HUES6 (cell line): ENCODE measurements around the gene SOHLH1.

Source experiments
- H3K27ac ChIP-seq: 2 replicates; pipeline ENCODE4 v1.7.0; 2013; ENCODE audit warnings: low read depth, mild to moderate bottlenecking, low read length, inconsistent platforms
- H3K27me3 ChIP-seq: 2 replicates; pipeline ENCODE4 v1.6.1; 2013; ENCODE audit warnings: low read length; ENCODE audit not compliant: control insufficient read depth, insufficient read depth
- H3K36me3 ChIP-seq: 2 replicates; pipeline ENCODE4 v1.6.1; 2013; ENCODE audit warnings: low read length; ENCODE audit not compliant: control insufficient read depth, insufficient read depth
- H3K4me1 ChIP-seq: 2 replicates; pipeline ENCODE4 v1.6.1; 2013; ENCODE audit warnings: low read length; ENCODE audit not compliant: control insufficient read depth, insufficient read depth
- H3K4me3 ChIP-seq: 2 replicates; pipeline ENCODE4 v1.5.1; 2013; ENCODE audit warnings: low read depth, low read length
- H3K9ac ChIP-seq: one replicate; pipeline ENCODE4 v1.6.1; 2013; ENCODE audit warnings: mild to moderate bottlenecking, low read length
- H3K9me3 ChIP-seq: 2 replicates; pipeline ENCODE4 v1.6.1; 2013; ENCODE audit warnings: low read depth, low read length; ENCODE audit not compliant: control insufficient read depth, insufficient read depth

SOHLH1 gene

DNA sequence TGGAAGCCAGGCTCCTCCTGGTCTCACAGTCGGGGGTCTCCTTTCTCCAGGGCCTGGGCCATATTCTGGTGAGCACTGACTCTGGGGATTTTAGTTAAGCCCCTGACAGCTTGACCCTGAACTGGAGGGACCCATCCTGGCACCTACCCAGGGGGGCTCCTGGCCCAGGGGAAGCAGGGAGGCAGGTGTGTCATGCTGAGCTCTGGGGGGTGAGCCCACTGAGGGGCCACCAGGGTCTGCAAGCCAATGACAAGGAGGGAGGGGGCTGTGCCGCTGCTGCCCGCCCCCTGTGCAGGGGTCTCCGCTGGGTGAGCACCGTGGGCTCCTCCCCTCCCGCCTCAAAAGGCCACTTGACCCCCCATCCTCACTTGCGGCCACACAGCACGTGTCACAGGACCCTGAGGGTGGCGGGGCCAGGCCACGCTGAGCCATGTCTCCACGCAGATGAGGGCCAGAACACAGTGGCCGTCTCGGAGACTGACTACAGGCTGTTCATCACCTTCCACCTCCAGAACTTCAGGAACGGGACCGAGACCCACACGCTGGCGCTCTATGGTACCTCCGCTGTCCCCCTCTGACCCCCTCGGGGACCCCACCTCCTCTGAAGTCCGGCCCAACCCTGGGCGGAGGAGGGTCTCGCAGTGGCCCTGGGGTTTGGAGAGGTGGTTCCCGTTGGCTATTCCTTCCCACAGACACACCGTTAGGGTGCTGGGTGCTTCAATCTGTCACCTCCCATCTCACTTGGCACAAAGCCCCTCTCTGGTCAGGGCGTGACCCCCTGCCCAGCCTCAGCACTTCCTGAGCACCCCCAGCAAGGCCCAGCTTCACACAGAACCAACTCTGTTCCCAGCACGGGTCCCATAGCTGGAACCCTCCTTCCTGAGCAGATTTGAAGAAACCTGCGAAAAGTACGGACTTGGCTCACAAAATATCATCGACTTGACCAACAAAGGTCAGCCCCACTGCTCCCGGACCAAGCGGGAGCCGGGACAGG is 34.2 kb downstream of the SOHLH1 start:
- H3K36me3 ChIP-seq, result no peaks in the 10 kb centered on the region

DNA sequence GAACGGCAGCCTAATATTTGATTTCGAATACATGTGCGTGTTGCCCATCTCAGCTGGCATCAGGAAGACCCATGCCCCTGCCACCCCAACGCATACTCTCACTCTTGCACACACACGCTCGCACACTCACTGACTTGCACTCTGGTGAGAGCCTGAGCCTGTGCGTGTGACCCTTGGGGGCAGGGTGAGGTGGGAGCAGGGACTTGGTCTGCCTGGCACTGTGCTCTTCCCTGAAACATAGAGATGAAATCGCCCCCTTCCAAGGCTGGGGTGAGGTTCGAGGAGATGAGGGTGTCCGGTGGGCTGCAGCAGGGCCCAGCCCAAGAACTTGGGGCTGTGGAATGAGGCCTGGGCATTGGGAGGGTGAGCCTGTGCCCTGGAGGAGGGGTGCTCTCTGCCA is 35.0 kb downstream of the SOHLH1 start:
- Histone ChIP-seq H3K27me3 (no peaks in the 10 kb centered on the region; the same call in 1 of the 2 replicates), H3K36me3 (no peaks in the 10 kb centered on the region), H3K9ac (no peak overlapping the region), H3K9me3 (peaks cover 12% of the 10 kb centered on the region), H3K4me3 (no peak overlapping the region), H3K4me1 (peaks cover 4% of the 10 kb centered on the region; the same call in 1 of the 2 replicates), H3K27ac (no peak overlapping the region)

More for the DNA sequence above, 34.2 kb downstream of the SOHLH1 start:
- Histone ChIP-seq H3K27me3 (no peaks in the 10 kb centered on the region; the same call in 1 of the 2 replicates), H3K9ac (no peak overlapping the region), H3K4me3 (no peak overlapping the region), H3K9me3 (peaks cover 19% of the 10 kb centered on the region), H3K27ac (no peak overlapping the region), H3K4me1 (peaks cover 4% of the 10 kb centered on the region; the same call in 1 of the 2 replicates)

- Histone ChIP-seq H3K9me3 (peaks cover 8% of the 10 kb centered on the region), H3K27me3 (no peaks in the 10 kb centered on the region; the same call in 1 of the 2 replicates), H3K36me3 (no peaks in the 10 kb centered on the region), H3K9ac (no peak overlapping the region), H3K4me3 (no peak overlapping the region), H3K4me1 (peaks cover 4% of the 10 kb centered on the region; the same call in 1 of the 2 replicates), H3K27ac (no peak overlapping the region)
These were observed 35.4 kb downstream of the SOHLH1 start for GRCh38 chr9:135663857-135664256.

GRCh38 chr9:135663451-135663770 is 35.9 kb downstream of the SOHLH1 start:
- no peaks in the 10 kb centered on the region for H3K36me3 ChIP-seq
- H3K27ac ChIP-seq, result no peak overlapping the region
- H3K4me3 ChIP-seq, result no peak overlapping the region
- H3K27me3 ChIP-seq, result no peaks in the 10 kb centered on the region; the same call in 1 of the 2 replicates
- peaks cover 4% of the 10 kb centered on the region; the same call in 1 of the 2 replicates for H3K4me1 ChIP-seq
- H3K9me3 ChIP-seq, result peaks cover 5% of the 10 kb centered on the region
- no peak overlapping the region for H3K9ac ChIP-seq

DNA sequence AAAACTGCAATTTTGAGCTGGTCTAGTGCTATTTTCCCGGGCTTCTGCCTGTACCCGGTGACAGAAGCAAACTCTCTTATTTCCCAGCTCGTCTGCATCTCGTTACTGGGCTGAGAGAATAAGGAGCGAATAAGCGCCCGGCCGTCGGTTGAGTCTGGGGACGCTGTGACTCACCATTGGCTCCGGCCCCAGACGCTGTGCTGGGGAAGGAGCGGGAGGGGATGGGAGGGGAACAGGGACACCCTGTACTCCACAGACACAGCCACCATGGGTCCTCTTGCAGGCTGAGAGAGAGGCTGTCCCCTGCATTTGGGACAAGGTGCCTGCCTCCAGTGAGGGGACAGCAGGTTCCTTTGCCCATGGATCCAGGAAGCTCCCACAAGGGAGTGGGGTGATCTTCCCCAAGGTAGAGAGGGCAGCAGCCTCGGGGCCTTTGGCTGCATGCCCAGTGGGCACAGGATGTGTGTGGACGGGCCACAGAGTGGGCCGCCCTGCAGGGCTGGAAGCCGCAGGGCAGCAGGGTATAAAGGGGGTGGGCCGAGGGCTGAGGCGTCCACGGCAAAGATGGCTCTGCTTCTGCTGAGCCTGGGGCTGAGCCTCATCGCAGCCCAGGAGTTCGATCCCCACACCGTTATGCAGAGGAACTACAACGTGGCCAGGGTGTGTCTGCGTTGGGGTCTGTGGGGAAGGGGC is 36.4 kb downstream of the SOHLH1 start, which contains the start of gene LCN9:
LCN9 (plus strand) TSS at position 552 of the 693 bp plus-strand sequence; CDS start at position 565, 13 bp downstream.
- H3K36me3 ChIP-seq, result no peaks in the 10 kb centered on the region
- no peak within 1 kb of the TSS for H3K9ac ChIP-seq
- H3K4me3 ChIP-seq, result no peak within 1 kb of the TSS
- no peak within 1 kb of the TSS for H3K27ac ChIP-seq
- H3K9me3 ChIP-seq, result peaks cover 7% of the 10 kb centered on the region
- no peaks in the 10 kb centered on the region; the same call in 1 of the 2 replicates for H3K27me3 ChIP-seq
- peaks cover 4% of the 10 kb centered on the region; the same call in 1 of the 2 replicates for H3K4me1 ChIP-seq

DNA sequence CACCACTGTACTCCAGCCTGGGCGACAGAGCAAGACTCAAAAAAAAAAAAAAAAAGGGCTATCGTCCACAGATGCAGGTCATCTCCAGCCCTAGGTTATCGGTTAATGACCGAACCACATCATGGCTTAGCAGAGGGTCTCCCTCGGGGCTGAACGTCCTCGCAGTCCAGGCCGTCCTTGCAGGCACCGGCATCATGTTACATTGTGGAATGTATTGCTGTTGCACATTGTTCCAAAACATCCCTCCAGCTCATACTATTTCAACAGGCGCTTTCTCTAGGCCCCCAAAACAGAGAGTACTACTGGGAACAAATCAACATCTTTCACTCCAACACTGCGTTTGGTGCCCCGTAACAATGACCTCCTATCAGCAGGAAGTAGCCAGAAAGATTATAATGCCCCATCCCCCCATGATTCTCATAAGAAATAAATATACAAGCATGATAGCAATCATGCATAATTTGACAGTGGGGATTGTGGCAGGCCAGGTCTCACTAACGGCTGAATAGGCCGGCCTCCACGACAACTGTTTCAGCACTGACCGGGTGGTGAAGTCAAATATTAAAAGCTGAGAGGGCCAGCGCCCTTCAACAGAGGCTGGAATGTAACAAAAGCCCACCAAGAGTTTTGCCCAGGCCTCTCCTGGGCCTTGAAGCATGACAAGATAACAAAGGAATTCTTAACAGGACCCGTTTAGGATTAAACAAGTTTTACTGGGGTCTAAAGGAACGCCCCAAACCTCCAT is 37.3 kb downstream of the SOHLH1 start:
- Histone ChIP-seq H3K4me1 (peaks cover 4% of the 10 kb centered on the region; the same call in 1 of the 2 replicates), H3K27me3 (no peaks in the 10 kb centered on the region; the same call in 1 of the 2 replicates), H3K9ac (no peak overlapping the region), H3K27ac (no peak overlapping the region), H3K36me3 (no peaks in the 10 kb centered on the region), H3K9me3 (peaks cover 14% of the 10 kb centered on the region), H3K4me3 (no peak overlapping the region)

DNA sequence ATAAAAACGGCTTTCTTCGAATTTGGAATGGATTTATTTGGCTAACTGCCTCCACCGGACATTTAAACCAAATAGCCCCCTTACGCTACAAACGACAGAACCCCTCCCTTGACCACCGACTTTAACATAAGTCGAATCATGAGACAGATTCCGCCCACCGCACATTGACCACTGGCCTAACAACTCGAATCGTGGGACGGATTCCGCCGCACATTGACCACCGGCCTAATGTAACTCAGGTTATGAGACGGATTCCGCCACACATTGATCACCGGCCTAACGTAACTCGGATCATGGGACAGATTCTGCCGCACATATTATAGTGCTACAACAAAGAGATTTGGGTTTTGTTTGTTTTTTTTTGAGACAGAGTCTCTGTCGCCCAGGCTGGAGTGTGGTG is 38.9 kb downstream of the SOHLH1 start:
- H3K4me1 ChIP-seq, result peaks cover 4% of the 10 kb centered on the region; the same call in 1 of the 2 replicates
- no peak overlapping the region for H3K4me3 ChIP-seq
- H3K36me3 ChIP-seq, result no peaks in the 10 kb centered on the region
- H3K9me3 ChIP-seq, result peaks cover 21% of the 10 kb centered on the region
- no peak overlapping the region for H3K9ac ChIP-seq
- no peaks in the 10 kb centered on the region for H3K27me3 ChIP-seq
- no peak overlapping the region for H3K27ac ChIP-seq

DNA sequence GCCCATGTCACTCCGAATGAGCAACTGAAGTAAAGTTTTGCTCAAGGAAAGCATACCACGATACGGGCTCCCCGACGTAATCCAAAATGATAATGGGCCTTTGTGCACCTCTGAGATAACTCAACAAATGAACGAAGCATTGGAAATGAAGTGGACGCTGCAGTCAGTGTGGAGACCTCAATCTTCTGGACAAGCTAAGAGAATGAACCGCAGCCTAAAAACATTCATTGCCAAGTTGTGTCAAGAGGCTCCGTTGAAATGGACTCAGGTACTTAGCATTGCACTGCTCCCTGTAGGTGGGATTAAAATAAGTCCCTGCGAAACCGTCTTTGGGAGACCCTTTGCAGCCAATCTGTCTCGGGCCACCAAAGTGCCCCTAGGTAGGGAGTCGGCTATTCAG is 40.0 kb downstream of the SOHLH1 start:
- Histone ChIP-seq H3K36me3 (no peaks in the 10 kb centered on the region), H3K4me1 (peaks cover 4% of the 10 kb centered on the region; the same call in 1 of the 2 replicates), H3K9ac (no peak overlapping the region), H3K9me3 (peaks cover 32% of the 10 kb centered on the region), H3K27ac (no peak overlapping the region), H3K27me3 (no peaks in the 10 kb centered on the region), H3K4me3 (no peak overlapping the region)

DNA sequence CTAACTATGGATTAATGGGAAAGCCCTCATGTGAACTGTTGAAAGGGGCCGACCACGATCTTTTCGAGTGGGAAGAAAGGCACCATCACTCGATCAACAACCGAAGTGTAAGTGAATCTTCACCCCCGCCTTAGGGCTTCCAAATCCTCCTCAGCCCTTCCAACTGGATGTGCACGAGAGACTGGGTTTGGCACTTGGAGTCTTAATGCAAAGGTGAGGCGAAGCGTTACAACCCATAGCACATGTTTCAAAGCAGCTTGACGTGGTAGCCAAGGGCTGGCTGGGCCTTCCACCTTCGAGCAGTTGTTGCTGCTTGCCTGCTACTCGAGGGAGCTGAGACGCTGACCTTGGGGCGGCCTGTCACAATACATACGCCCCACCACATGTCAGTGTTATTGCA is 41.9 kb downstream of the SOHLH1 start:
- Histone ChIP-seq H3K4me1 (peaks cover 4% of the 10 kb centered on the region; the same call in 1 of the 2 replicates), H3K27ac (no peak overlapping the region), H3K36me3 (no peaks in the 10 kb centered on the region), H3K4me3 (no peak overlapping the region), H3K27me3 (no peaks in the 10 kb centered on the region), H3K9me3 (peaks cover 44% of the 10 kb centered on the region), H3K9ac (no peak overlapping the region)

- Histone ChIP-seq H3K36me3 (no peaks in the 10 kb centered on the region), H3K4me1 (no peaks in the 10 kb centered on the region), H3K27ac (no peak overlapping the region), H3K9me3 (peaks cover 57% of the 10 kb centered on the region), H3K9ac (no peak overlapping the region), H3K27me3 (no peaks in the 10 kb centered on the region), H3K4me3 (no peak overlapping the region)
These were observed 44.0 kb downstream of the SOHLH1 start for GRCh38 chr9:135655317-135655716.
